Muscle of back (tissue), 11 donors: ENCODE data around the gene OPA3. TPM values are rescaled to one million over a fixed set of nuclear protein-coding genes. Genes with fewer than 3 reads are reported as not detected.
A peak's percentile ranks its signal among the peaks of the same experiment; 100 is the strongest.
"Not testable (repeated sequence)": the region's sequence is repeated elsewhere in the genome, so short reads cannot be mapped to it uniquely, and the experiment has no call there.

Experiments used
- DNase-seq, 3 donors: peaks; one replicate each; pipeline versions ENCODE4 v3.0.0 to v3.0.0-alpha.2; 2013
- polyA plus RNA-seq, 10 donors: library from polyadenylated mRNA; unstranded; fragments of 120-200 nt; gene quantifications; one replicate each; pipeline ENCODE4 v1.2.1, GENCODE V29; 2013; ENCODE audit not compliant: insufficient read length in 10 of 10

The OPA3 gene
- polyA plus RNA-seq, 10 donors = 5.6 to 7.8 (median 6.3) TPM

DNA sequence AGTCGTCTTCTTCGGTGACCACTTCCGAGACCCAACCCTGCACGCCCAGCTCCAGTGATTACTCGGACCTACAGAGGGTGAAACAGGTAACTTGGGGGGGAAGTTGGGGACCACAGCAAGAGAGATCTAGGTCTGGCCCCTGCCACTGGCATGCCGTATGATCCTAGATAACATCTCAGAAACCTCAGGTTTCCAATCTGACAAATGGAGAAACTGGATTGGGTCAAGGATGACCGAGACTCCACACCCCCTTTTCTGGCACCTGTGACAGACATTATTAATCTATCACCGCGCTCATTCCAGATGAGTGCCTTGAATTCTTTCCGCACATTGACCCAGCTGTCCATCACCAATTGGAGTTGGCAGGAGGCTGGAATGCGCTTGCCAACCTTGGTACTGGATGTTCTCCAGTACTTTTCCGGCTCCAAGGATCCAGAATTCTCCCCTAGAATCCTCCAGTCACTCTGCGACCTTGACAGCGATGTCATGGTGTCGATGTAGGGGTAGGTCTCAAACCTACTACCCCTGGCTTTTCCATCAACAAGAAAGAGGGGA lies 60.0 kb downstream of the OPA3 start:
- DNase-seq = no peak

GRCh38 chr19:45523642-45524256 lies 60.9 kb downstream of the OPA3 start:
- DNase-seq = peak; percentile 82 to 92 (median 88)

DNA sequence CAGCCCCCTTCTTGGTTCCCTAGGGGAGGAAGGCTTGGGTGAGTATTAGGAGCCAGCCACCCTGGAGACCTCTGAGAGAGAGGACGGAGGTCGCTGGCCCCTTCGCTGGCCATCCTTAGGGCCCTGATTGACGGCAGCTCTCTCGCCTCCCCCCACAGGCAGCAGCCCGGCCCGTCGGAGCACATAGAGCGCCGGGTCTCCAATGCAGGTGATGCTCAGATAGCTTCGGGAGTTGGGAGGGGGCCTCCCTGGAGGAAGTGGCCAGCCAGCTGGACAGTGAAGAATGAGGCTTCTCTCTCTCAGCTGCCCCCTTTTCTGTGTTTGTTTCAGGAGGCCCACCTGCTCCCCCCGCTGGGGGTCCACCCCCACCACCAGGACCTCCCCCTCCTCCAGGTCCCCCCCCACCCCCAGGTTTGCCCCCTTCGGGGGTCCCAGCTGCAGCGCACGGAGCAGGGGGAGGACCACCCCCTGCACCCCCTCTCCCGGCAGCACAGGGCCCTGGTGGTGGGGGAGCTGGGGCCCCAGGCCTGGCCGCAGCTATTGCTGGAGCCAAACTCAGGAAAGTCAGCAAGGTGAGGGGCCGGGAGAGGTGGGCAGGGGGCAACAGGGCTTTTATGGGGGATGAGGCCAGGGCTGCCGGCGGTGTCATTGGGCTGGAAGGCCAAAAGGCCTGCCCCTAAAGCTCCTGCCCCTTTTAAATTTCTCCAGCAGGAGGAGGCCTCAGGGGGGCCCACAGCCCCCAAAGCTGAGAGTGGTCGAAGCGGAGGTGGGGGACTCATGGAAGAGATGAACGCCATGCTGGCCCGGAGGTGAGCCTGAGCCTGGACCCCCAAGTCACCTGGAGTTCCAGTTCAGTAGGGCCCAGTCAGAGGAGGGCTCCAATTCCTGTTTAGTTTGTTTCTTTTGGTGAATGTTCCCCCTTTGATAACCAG lies 62.3 kb downstream of the OPA3 start:
- DNase-seq = no peak

- DNase-seq = no peak
Measured at GRCh38 chr19:45518469-45518826, 66.2 kb downstream of the OPA3 start.

DNA sequence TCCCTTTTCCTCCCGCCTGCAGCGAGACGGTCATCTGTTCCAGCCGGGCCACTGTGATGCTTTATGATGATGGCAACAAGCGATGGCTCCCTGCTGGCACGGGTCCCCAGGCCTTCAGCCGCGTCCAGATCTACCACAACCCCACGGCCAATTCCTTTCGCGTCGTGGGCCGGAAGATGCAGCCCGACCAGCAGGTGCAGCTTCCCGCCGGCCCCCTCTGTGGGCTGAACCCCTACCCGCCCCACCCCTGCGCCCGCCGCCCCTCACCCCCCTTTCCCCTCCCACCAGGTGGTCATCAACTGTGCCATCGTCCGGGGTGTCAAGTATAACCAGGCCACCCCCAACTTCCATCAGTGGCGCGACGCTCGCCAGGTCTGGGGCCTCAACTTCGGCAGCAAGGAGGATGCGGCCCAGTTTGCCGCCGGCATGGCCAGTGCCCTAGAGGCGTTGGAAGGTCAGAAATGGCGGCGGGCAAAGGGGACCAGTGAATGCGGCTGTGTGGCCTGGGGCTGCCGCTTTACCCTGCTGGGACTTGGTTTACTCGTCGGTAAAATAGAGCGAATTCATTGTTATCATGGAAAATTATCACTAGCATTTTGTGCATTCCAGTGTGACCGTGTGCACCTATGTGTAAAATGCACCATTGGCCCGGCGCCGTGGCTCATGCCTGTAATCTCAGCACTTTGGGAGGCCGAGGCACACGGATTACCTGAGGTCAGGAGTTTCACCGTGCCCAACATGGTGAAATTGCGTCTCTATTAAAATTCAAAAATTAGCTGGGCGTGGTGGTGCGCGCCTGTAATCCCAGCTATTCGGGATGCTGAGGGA lies 66.7 kb downstream of the OPA3 start:
- DNase-seq = no peak

DNA sequence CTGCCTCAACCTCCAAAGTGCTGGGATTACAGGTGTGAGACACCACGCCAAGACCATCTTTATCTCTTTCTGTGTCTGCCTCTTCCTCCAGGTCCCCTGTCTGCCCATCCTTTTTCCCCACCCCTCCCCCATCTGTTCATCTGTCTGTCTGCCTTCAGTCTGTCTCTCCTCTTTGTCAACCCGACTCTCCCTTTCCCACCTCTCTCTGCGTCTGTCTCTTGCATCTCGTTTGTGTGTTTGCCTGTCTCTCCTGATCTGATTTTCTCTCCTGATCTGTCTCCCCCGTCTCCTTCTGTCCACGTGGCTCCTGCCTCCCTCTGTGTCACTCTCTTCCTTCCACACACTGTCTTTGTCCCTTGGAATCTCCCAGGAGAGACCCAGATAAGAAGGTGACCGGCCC lies 67.4 kb downstream of the OPA3 start:
- DNase-seq = no peak

DNA sequence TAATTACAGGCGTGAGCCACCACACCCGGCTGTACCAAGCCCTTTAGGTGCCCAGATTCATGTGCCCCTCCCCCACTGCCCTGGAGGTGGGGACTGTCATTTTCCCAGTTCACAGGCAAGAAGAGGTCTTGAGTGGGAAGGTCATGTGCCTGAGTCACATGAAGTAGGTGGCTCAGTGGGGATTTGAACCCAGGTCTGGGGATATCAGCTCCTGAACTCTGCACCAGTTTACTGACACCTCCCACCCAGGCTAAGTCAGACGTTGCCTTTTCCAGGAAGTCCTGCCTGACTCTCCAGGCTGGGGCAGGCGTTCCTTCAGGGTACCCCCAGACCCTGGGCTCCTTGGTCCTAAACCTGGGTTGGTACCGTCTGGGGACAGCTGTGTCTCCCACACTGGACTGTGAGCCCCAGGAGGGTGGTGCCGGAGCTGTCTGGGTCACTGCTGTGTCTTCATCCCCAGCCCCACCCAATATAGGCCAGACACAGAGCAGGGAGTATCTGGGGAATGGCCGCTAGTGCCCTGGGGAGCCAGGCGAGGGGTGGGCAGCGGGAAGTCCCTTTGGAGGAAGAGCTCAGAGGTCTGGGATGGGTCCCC lies 68.7 kb downstream of the OPA3 start:
- DNase-seq = no peak

DNA sequence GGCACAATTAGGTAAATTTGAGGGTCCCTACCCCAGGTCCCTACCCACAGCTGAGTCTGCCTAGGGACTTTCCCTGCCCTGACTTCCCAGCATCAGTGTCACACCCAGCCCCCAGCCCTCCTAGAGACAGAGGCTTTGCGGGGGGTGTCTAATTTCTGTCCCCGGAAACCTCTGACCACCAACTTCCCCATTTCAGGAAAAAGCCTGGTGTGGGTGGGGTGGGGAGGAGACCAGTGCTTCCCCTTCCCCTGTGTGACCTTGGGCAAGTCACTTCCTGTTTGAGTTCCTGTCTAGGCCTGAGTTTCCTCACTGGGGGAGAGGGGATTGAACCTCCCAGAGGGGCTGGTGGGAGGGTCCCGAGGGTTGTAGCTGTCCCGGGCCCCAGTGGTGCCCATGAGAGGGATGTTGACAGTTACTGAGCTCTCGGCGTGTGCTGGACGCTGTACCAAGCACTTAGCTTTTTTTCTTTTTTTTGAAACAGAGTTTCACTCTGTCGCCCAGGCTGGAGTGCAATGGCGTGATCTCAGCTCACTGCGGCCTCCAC lies 69.4 kb downstream of the OPA3 start:
- DNase-seq = no peak

DNA sequence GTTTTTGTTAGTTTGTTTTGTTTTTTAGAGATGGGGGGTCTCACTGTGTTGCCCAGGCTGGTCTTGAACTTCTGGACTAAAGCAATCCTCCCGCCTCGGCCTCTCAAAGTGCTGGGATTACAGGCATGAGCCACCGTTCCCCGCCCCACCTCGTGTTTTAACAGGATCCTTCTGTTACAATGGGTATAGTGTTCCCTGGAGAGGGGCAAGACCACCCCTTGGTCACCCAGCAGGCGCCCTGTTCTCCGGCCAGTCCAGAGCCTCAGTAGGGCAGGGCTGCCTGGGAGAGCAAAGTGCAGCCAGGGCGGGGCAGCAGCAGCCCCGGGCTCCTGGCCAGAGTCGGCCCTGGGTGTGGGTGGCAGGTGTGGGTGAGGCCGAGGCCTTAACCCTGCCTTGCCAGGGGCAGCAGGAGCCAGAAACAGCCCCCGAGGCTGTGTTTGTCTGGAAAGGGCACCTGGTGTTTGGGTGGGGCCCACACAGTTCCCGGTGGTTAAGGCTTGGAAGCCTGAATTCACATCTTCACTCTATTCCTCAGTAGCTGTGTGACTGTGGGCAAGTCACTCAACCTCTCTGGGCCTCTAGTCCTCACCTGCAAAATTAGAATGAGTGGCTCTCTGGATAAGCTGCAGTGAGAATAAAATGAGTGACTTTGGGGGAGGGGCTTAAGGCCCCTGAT lies 70.1 kb downstream of the OPA3 start:
- no peak for DNase-seq

DNA sequence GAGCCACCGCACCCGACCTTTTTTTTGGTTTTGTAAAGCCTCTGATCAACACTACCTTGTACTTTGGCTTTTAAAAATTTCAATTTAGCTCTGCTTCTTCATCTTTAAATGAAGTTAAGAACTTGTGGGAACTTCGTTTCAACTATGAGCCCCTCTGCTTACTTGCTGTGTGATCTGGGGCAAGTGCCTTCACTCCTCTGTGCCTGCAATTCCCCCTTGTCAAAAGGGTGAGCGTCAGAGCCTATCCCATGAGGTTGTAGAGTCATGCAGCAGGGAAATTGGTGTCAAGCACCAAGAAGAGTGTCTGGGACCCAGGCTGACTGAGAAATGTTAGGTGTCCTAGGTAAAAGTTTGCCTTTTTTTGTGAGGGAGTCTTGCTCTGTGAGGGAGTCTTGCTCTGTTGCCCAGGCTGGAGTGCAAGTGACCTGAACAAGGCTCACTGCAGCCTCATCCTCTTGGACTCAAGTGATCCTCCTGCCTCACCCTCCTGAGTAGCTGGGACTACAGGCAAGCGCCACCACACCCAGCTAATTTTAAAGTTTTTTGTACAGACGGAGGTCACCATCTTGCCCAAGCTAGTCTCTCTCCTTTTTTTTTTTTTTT lies 71.6 kb downstream of the OPA3 start:
- DNase-seq = no peak

GRCh38 chr19:45511074-45511473 lies 73.5 kb downstream of the OPA3 start:
- no peak for DNase-seq

DNA sequence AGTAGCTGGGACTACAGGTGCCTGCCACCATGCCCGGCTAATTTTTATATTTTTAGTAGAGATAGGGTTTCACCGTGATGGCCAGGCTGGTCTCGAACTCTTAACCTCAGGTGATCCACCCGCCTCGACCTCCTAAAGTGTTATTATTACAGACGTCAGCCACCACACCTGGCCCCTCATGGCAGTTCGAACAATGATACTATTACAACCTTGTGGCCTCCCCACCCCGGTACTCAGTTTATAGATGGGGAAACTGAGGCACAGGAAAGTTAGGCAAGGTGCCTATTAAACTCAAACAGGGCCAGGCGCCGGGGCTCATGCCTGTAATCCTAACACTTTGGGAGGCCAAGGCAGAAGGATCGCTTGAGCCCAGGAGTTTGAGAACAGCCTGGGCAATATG lies 74.2 kb downstream of the OPA3 start:
- DNase-seq = not testable (repeated sequence)

GRCh38 chr19:45509692-45510015 lies 74.9 kb downstream of the OPA3 start:
- DNase-seq = no peak

- DNase-seq = peak in 1 of 3 donors; percentile 63
Measured at GRCh38 chr19:45508861-45509691, 75.5 kb downstream of the OPA3 start.

DNA sequence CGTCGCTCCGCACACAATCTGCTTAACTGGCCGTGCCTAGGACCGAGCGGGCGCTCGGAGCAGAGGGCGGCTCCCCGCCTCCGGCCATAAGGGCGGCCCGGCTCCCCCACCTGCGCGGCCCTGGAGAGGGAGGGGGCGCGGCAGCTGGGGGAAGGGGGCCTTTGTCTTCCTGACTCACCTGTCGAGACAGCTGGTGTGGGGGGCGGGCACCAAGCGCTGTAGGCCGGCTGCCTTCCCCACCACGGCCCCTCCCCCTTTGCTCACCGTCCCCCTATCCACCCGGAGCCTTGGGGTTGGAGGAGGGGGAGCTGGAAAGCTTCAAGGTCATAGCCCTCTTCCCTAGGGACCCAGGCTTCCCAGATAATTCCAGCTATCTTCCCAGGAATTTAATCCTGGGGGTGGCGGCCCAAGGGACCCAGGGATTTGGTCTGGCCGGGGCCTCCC lies 76.2 kb downstream of the OPA3 start:
- DNase-seq = peak in 1 of 3 donors; percentile 57

GRCh38 chr19:45507872-45508416 lies 76.7 kb downstream of the OPA3 start:
- DNase-seq = peak in 1 of 3 donors; percentile 62

DNA sequence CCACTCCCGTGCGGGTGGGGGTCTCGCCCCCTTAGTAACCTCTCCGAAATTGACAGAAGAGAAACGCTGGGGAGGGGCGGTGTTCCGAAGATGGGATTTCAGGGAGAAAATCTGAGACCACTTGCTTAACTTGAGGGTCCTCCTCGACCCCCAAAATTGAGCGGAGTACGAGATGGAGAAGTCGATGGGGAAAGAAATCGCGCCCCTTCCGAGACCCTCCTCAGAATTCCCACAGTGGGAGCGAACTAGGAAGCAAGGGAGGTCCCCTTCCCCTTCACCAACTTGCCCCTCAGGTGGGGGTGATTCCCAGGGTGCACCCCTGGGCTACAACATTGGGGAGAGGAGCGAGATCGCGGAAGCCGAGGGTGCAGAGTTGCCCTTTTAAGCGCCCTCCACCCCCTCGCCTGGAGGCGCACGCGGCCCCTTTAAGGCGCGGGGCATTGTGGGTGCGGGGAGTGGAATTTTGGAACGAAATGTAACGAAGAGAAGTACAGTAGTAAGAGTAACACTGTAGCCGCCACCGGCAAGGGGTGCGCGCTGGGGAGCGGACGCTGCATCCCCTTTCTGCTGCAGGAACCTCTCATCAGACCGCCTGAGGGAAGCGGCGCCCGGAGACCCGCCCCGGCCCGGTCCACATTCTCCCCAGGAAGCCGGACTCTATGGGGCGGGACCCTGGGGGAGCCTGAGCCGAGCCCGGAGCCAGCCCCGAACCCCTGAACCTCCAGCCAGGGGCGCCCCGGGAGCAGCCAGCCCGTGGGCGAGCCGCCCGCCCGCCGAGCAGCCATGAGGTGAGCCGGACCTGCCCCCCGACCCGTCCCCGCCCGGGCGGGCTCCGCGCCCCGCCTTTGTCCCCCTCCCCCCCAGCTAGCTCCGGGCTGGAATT lies 77.4 kb downstream of the OPA3 start, which contains the start of gene VASP:
VASP (plus strand) TSS at position 491 of the 883 bp plus-strand sequence; CDS start at position 784, 293 bp downstream.
- DNase-seq = peak; percentile 86 to 94 (median 89)
